Mammary epithelial cell (primary cell): Measurements from ENCODE around the gene MAGEA11.
"Not testable (repeated sequence)": the region's sequence is repeated elsewhere in the genome, so short reads cannot be mapped to it uniquely, and the experiment has no call there.

Source experiments
- EZH2 ChIP-seq: IDR thresholded peaks from 2 replicates; pipeline ENCODE4 v1.6.1; 2012; ENCODE audit warnings: low read length, inconsistent platforms, borderline replicate concordance
- TF ChIP-seq, protein P1 (sequence below), 2 donors: IDR thresholded peaks in 1 of 2; conservative IDR thresholded peaks in 1 of 2; 2 replicates each; pipeline ENCODE4 v1.5.1; 2011 to 2012; ENCODE audit warnings: inconsistent platforms in 2 of 2, low read length in 2 of 2, mild to moderate bottlenecking in 2 of 2, control low read depth in 1 of 2, low read depth in 1 of 2; ENCODE audit not compliant: insufficient read depth in 1 of 2; ENCODE audit errors: extremely low read depth in 1 of 2

DNA sequence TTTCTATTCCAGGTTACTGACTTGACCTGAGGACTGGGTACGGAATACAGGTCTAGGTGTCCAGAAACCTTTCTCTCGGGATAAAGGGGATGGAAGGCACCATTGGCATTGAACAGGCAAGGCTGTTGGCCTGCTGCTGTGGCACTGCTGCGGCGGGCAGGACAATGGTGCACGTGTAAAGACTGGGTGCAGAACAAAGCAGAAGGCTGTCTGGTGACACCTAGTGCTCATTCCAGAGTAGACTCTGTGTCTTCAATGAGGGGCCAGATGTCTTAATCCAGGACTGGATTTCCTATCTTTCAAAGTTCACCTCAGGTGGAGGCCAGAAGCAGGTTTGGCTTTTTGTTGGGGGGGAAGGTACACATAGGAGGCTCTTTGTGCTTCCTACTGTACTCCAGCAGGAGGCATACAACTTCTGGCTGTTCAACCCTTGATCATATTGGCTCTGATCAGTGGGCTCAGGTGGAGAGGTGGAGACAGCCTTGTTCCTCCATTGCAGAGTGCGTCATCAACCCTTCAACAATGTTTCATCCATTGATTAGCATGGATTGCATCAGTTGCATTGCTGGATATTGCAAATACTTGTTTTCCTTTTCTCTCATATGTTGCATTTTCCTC lies 34.6 kb downstream of the MAGEA11 start:
- TF ChIP-seq, protein P1, sequence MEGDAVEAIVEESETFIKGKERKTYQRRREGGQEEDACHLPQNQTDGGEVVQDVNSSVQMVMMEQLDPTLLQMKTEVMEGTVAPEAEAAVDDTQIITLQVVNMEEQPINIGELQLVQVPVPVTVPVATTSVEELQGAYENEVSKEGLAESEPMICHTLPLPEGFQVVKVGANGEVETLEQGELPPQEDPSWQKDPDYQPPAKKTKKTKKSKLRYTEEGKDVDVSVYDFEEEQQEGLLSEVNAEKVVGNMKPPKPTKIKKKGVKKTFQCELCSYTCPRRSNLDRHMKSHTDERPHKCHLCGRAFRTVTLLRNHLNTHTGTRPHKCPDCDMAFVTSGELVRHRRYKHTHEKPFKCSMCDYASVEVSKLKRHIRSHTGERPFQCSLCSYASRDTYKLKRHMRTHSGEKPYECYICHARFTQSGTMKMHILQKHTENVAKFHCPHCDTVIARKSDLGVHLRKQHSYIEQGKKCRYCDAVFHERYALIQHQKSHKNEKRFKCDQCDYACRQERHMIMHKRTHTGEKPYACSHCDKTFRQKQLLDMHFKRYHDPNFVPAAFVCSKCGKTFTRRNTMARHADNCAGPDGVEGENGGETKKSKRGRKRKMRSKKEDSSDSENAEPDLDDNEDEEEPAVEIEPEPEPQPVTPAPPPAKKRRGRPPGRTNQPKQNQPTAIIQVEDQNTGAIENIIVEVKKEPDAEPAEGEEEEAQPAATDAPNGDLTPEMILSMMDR (conservative IDR thresholded peaks at IDR 0.05 in 1 of 2, IDR thresholded peaks at IDR 0.05 in 1 of 2; ENCODE audit: extremely low read depth in 1 of 2, insufficient read depth in 1 of 2, low read depth in 1 of 2, low read length in 2 of 2), result not testable (repeated sequence)
- not testable (repeated sequence) for TF ChIP-seq EZH2
